T-helper 1 cell treated with Interleukin-12 subunit alpha and Interleukin-12 subunit beta and Interleukin-4 antibody, amounts not matched to agents 30 ng/mL and 1 ng/mL, for 36 hours (primary cell): ENCODE measurements around the gene MICU1. TPM values are rescaled to one million over a fixed set of nuclear protein-coding genes. Genes with fewer than 3 reads are reported as not detected.
"Not testable (repeated sequence)": the region's sequence is repeated elsewhere in the genome, so short reads cannot be mapped to it uniquely, and the experiment has no call there.

Experiments
- intact Hi-C: fragments of 100-400 bp; cut with micrococcal nuclease; formaldehyde crosslinking; loops from one replicate; pipeline ENCODE4 v1.15.1; 2024
- total RNA-seq: library from RNA; stranded (reverse); gene quantifications from 2 replicates; pipeline ENCODE4 v1.2.3, GENCODE V29; 2022

MICU1 gene
- total RNA-seq, 1 donor from 2014 or later: 35.9 TPM

DNA sequence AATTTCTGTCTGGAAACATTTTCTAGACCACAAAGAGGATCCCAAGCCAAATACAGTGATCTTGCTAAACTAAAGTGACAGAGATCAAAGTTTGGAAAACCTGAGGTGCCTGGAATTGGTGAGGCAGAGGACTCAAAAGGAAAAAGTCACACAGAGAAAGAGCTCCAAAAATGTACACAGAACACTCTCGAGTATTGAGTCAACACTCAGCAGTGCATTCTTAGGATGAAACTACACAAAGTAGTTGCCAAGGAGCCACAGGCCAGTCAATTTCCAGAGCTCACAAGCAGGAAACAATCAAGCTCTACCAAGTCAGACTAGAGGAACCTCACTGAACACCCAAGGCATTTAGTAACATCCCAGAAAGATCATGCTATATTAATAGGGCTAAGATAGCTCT is 61.3 kb downstream of the MICU1 start:
- intact Hi-C loops: no loop called here

DNA sequence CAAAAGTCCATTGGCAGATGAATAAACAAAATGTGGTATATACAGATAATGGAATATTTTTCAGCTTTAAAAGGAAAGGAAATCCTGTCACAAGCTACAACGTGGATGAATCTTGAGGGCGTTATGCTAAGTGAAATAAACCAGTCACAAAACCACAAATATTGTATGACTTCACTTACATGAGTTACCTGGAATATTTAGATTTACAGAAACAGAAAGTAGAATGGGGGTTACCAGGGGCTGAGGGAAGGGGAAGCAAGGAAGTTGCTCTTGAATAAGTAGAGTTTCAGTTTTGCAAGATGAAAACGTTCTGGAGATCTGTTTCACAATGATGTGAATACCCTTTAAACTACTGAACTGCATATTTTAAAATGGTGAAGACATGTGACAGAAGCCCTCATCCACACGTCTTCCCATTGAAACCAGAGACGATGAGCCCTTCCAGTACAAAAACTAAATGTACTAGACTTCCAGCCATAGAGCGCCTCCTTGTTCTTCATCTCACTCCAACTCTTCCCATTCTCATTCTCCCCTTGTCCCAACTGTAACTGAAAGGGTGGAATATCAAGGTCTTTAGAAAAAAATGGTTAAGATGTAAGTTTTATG is 62.4 kb downstream of the MICU1 start:
- intact Hi-C loops: loop anchor here (1.0 to 2.0 kb wide), 5 partner anchors 63 to 209 kb away; partner anchors contain the start of genes DNAJB12, MCU and MICU1

DNA sequence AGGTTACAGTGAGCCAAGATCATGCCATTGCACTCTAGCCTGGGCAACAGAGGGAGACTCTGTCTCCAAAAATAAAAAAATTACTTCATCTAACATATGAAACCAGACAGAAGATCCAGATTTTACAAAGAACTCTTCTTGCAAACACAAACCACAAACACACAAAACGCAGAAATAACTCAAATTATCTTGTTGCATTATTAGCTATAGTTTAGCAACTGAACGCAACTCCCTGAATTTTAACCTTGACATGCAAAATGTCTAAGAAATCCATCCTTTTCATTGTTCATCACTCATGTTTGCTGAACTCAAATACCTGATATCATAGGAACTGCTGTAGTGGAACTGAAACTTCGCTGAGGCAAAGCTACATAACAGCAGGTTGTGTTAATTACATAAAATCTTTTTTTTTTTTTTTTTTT is 64.1 kb downstream of the MICU1 start:
- intact Hi-C loops: loop anchor here (2.0 kb wide), 1 partner anchor 197 kb away; no protein-coding TSS in a partner anchor

DNA sequence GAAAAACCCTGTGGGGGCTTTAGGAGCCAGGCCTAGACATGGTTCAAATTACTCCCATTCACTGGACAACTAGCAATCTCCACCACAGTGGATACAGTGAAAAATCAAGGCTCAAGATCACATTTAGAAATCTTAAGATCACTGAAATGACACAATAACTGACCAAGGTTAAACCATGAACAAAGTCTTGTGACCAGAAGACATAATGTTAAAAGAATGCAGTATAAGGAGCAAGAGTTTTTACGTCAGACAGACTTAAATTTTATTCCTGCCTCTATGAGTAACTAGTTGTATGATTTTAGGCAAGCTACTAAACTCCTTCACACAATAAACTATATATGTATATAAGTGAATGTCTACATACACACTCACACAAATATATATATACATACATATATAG is 68.5 kb downstream of the MICU1 start:
- intact Hi-C loops: no loop called here

DNA sequence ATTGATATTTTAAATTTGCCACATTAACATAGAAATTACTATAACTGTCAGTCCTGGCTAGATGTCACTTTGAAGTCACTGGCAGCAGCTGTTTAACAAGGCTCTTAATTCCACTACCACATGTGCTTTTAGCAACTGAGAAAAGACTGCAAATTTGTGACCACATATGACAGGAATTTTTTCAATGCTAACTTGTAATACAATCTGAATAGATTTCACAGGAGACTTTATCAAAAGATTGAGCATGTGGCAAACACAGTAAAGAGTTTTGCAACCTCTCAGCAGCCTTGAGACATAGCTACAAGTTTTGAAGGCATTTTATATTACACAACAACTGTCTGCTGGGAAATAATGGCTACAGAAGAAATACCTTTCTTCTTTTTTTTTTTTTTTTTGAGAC is 73.0 kb downstream of the MICU1 start:
- intact Hi-C loops: no loop called here

DNA sequence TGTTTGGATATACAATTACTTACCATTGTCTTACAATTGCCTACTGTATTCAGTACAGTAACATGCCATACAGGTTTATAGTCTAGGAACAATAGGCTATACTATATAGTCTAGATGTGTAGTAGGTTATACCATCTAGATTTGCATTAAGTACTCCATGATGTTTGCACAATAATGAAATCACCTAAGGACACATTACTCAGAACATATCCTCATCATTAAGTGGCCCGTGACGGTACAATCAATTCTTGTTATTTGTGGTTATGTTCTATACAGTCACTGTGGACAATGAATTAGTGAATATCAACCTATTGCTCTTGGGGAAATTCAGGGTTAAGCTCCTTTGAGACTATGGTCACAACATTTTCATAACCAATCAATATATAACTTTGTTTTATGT is 75.6 kb downstream of the MICU1 start:
- intact Hi-C loops: no loop called here

DNA sequence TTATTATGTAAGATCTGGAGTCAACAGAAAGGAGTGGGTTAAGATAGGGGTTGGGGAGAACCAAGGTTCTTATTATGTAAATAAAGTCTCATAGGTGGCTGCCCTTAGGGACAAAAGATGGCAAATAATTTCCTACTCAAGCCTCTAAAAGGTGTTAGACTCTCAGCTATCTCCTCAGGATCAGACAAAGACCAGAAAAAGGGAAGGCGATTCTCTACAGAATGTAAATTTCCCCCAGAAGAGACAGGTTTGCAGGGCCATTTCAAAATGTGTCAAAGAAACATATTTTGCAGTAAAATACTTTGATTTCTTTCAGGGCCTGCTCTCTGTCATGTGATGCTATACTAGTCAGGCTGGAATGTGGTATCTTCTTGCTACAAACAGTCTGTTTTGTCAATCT is 80.3 kb downstream of the MICU1 start:
- intact Hi-C loops: no loop called here

DNA sequence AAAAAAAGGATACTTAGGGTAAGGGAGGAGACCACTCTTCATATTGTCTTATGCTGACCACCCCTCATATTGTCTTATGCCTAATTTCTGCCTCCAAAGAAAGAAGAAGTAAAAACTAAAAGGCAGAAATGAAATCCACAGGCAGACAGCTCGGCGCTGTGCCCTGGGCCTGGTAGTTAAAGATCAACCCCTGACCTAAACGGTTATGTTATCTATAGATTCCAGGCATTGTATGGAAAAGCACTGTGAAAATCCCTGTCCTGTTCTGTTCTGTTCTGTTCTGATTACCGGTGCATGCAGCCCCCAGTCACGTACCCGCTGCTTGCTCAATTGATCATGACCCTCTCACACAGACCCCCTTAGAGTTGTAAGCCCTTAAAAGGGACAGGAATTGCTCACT is 82.0 kb downstream of the MICU1 start:
- intact Hi-C loops: not testable (repeated sequence)

DNA sequence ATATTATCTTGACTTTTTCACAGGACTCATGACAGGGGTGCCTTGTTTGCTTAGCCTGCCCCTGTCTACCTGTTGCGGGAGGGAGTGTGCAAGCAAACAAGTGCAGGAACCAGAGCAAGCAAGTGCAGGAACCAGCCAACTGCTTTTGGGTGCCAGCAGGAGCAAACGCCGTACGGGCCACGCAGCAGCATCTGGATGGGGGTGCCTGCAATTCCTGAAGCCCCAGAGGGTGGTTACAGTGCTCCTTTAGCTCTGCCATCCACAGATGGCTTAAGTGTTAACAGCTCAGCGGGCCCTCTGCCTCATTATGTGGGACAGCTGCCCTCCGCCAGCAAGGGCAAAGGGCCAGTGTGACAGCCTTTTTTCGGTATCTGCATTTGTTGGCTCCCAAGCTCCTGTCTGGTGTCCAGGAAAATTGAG is 83.5 kb downstream of the MICU1 start:
- intact Hi-C loops: no loop called here

DNA sequence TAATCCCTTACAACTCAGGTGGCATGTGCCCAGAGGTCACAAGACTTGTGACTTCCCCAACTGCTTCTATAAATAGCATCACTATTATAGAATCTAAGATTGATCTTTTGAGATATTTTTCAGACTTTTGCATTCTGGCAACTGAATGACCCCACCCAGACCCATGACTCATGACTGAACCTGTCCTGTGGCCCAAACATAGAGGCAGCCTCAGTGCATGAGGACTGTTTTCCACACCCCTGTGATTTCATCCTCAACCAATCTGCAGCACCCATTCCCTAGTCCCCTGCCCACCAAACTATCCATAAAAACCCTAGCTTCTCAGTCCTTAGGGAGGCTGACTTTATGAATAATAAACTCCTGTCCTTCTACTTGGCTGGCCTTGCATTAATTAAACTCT is 84.5 kb downstream of the MICU1 start:
- intact Hi-C loops: no loop called here

DNA sequence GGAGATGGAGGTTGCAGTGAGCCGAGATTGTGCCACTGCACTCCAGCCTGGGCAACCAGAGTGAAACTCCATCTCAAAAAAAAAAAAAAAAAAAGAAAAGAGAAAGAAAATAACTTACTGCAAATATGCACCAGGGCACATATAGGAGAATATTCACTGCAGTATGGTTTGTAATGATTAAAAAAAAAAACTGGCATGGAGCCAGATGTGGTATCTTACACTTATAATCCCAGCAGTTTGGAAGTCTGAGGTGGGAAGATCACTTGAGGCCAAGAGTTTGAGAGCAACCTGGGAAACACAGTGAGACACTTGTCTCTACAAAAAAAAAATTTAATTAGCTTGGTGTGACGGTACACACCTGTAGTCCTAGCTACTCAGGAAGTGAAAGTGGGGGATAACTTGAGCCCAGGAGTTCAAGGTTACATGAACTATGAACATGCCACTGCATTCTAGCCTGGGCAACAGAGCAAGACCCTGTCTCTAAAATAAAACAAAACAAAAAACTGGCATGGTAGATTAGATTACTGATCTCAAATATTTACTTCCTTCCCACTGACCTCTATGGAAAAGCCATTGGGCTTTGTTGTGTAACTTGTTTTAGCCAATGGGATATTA is 85.6 kb downstream of the MICU1 start:
- intact Hi-C loops: no loop called here

DNA sequence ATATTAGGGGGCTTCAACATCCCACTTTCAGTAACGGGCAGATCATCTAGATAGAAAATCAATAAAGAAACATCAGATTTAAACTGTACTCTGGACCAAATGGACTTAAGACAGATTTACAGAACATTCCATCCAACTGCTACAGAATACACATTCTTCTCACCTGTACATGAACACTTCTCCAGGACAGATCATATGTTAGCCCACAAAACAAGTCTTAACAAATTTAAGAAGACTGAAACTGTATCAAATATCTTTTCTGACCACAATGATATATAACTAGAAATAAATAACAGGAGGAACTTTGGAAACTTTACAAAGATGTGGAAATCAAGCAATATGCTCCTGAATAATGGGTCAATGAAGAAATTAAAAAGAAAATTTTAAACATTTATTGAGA is 86.7 kb downstream of the MICU1 start:
- intact Hi-C loops: no loop called here

DNA sequence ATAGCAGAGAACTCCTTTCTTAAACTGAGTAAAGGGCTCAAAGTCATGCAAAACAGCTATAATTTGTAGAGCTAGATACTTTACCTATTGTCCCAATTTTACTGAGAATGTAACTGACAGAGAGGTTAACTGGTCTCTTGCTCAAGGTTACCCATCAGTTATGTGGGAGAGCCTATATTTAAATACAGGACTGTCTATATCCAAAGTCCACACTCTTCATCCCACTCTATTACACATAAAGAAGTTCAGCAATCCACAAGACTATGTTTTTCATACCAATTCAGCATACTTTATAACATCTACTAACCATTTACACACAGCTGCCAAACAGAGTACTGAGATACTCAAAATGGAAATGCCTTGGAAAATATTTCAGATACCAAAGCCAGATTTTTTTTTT is 100.2 kb downstream of the MICU1 start:
- intact Hi-C loops: no loop called here

DNA sequence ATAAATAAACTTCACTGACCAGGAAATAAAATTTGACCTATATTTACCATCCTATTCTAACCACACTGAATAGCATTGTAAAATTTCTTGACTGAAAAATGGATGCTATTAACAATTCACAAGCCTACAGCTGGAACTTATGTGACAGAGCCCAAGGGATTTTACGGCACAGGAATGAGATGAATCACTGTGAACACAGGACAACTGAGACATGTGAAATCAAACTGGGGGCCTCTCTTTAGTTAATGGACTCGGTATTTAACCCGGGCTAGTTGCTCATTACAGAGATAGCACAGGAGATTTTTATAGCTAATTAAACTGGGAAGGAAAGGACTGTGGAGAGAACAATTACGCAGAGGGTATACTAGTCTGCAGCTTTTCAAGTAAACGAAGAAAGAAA is 100.6 kb downstream of the MICU1 start:
- intact Hi-C loops: no loop called here

DNA sequence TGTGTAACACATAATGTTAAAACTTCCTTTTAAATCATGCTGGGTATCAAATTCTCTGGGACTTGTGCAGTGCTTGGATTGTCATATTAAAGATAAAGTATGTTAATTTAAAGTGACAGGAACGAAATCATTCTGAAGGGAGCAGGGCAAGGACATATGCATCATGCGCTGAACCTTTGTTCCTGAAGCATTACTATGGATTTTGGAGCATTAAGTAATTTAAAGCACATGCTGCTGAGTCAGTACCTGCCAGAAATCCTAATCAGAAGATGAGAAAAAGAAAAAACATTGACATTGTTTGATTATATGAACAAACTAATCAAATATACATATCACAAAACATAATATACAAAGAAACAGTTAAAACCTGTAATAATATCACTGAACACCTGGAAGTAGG is 101.4 kb downstream of the MICU1 start:
- intact Hi-C loops: no loop called here

DNA sequence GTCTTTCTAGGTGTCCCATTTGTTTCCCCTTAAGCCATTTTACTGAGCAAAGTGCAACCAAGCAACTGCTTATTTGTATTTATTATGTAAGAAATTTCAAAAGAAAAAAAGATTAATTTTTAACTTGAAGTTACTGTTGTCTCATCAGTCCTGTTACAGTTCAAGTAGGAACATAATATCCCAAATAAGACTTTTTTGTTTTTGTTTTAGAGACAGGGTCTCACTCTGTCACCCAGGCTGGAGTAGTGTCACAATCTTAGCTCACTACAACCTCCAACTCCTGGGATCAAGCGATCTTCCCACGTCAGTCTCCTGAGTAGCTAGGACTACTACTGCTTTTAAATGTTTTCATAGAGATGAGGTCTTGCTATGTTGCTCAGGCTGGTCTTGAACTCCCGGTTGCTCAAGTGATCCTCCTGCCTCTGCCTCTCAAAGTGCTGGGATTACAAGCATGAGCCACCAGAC is 101.9 kb downstream of the MICU1 start:
- intact Hi-C loops: no loop called here

DNA sequence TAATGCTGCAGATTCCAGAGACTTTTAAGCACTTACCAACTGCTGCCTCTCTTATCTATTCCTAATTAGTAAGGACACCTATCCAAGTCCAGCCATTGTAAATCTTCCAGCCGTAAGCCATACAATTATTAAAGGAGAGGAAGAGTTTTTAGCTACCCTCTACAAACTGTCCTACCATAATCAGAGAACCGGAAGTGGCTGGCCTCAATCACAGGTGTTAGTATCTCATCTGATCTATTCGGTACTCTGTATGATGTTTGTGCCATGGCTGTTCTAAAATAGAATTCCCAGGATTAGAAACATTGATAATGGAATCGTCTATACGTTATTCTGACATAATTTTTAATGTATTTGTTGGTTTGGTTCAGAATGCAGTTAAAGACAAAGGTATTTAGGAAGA is 102.8 kb downstream of the MICU1 start:
- intact Hi-C loops: no loop called here

DNA sequence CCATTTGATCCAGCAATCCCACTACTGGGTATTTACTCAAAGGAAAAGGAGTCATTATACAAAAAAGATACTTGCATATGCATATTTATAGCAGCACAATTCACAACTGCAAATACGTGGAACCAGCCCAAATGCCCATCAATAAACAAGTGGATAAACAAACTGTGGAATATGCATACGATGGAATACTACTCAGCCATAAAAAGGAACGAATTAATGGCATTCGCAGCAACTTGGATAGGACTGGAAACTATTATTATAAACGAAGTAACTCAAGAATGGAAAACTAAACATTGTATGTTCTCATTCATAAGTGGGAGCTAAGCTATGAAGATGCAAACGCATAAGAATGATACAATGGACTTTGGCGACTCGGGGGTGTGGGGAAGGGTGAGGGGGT is 108.6 kb downstream of the MICU1 start:
- intact Hi-C loops: no loop called here

DNA sequence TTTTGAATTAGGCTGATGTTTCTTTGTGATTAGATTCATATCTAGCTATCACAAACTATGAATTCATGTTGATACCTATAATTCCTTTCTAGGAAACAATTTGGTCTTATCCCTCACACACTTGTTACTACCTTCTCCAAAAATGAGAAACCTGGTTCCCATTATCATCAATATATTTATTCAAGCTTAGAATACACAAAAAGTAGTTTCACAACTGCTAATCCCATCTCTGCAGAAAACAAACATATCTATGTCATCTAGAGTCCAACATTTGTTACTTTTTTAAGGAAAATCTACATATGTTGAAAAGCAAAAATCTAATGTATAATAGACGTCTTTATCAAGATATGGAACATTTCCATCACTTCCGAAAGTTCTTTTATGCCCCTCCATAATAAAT is 110.4 kb downstream of the MICU1 start:
- intact Hi-C loops: no loop called here

DNA sequence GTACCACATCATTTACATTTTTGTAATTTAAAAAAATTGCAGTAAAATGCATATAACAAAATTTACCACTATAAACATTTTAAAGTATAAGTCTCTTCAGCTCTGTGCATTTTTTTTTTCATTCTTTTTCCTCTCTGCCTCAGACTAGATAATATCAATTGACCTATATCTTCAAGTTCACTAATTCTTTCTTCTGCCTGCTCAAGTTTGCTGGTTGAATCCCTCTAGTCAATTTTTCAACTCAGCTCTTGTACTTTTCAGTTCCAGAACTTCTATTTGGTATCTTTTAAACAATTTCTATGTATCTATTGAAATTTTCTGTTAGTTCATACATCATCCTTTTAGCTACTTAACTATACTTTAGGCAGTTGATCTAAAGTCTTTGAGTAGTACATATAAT is 112.0 kb downstream of the MICU1 start:
- intact Hi-C loops: no loop called here

DNA sequence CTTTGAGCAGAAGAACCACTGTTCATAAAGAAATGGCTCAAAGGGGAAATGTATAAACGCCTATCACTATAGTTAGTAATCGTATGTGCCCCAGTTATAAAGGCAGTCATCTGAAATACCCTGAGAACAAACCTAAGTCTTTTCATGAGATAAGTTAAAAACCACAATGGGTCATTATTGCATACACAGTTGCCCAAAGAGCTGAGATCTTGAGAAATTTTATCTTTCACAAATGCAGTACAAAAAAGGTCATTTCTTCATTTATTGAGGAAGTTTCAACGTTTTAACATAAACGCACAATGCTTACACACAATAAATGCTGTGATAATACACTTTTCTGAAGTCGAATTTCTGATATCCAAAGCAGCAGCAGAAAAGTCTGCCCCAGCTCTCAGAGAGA is 114.4 kb downstream of the MICU1 start:
- intact Hi-C loops: no loop called here

DNA sequence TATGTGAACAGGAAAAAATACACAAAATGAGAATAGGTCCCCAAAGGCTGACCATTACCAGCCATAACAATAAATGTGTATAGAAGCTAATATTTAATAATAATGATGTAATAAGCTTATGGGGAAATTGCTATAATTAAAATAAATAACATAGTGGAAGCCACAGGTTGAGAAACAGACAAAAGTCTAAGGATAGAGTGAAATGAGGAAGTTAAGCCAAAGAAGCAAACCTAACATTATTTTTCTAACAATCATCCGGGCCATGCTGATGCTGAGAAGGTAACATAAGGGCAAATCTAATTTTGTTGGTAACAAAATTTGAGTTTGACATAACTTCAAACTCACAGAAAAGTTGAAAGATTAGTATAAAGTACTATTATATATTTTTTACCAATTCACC is 115.9 kb downstream of the MICU1 start:
- intact Hi-C loops: no loop called here

DNA sequence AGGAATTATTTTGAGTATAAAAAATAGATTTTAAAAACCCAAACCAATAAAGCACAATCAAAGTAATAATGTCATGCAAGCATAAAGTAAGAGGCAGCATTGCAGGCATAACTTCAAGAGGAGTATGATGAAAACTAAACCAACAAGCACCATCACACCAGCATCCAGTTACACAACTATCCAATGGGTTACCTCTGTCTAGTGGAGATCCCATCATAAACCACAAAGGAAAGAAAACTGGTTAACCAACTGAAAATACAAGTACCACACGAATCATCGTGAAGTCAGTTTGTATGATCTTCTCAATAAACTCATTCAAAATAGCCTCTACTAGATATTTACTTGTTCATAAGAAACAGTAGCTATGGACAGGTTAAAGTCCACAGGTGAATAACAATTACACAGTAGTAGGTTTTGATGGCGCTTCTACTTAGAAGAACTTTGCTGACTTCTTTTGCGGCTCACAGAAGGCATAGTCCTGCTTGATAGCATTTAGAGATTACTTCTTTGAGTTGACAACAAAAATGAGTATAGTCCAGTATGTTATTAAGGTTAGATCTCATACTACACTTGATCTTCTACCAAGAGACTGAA is 116.6 kb downstream of the MICU1 start:
- intact Hi-C loops: no loop called here
